SW 1271 (cell line): Measurements from ENCODE around the gene GZMB.
"Not testable (repeated sequence)": the region's sequence is repeated elsewhere in the genome, so short reads cannot be mapped to it uniquely, and the experiment has no call there.

Experiments
- DNase-seq, 2 experiments: peaks; one replicate each; lab custom pipeline; 2025; lab: John Stamatoyannopoulos, UW

GZMB gene

DNA sequence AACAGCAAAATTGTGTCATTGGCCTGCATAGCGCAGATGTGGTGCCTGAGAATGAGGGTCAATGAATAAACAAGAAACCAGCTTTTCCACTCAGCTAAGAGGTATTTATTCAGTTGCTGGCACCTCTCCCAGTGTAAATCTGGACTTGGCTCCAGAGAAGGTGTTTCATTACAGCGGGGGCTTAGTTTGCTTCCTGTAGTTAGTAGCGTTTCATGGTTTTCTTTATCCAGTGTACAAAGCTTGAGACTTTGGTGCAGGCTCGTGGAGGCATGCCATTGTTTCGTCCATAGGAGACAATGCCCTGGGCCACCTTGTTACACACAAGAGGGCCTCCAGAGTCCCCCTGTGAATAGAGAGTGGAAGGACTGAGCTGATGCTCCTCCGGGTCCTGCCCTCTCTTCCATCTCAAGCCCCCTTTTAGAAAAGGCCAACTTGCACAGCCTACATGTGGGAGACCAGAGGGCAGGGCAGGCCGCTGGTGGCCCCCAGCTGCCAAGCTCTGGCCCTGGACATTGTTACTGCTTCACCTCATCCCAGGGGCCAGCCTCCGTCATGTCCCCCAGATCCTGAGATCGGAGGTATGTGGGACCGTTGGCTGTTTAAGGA is 3.0 kb downstream of the GZMB start:
- no peak for DNase-seq

DNA sequence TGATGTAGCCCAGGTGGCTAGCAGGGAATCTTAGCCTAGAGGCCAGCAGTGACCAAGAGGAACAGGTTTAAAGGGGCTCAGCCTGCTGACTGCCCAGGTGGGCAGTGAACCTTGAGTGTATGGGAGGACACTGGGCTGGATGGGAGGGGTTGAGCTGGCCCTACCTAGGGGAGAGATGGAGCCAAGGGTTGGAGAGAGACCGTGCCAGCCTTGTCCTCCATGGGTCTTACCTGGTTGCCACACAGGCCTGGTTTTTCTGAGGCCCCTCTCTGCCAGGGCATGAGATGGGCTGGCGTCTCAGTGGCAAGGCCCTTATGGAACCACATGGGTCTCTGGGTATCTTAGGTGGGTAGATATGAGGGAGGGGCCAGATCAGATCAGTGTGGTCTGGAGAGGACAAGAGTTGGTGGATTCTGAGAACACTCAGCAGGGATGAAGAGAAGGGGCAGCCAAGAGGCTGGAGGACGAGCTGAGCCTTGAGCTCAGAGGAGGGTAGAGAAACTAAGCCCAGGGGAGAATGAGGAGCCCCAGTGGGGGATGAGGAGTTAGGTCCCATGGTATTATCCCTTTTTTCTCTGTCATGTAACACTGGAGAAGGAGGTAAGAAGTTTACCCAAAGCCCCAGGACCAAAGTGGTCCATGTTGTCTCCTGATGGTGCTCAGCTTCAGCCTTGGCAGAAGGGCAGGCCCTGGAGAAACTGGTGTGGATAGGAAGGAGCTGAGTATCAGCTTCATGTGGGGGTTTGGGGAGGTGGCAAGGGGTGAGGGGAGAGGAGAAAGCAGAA is 3.7 kb downstream of the GZMB start:
- no peak for DNase-seq

DNA sequence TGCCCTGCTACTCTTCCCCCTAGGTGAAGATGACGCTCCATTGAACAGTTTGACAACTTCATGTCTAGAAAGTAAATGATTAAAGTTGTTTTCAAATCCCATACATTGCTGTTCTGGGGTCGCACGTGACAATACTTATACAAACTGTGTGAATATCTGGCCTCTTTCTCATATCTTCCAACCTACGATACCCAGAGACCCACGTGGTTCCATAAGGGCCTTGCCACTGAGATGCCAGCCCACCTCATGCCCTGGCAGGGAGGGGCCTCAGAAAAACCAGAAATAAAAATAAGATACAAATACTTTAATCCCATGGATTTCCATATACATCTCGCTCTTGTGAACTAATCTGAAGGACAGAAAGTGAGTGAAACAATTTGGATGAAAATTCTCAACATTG is 4.5 kb downstream of the GZMB start:
- no peak for DNase-seq

DNA sequence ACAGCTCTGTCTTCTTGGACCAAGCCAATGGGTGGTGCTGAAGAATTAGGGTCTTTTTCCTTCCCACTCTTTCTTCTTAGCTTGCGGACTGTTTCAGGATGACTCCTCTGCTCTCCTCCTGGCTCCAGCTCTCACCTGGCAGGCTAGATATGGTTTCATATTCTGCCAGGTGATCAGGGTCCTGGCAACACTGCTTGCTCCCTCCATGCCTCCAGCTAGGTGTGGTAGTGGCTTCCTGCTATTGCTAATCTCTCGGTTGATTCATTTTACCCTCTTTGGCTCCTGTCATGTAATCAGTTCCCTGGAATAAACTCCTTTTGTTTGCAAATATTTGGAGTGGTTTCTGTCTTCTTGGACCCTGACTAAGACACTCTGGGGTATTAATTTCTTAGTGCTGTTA is 20.2 kb downstream of the GZMB start:
- no peak for DNase-seq

DNA sequence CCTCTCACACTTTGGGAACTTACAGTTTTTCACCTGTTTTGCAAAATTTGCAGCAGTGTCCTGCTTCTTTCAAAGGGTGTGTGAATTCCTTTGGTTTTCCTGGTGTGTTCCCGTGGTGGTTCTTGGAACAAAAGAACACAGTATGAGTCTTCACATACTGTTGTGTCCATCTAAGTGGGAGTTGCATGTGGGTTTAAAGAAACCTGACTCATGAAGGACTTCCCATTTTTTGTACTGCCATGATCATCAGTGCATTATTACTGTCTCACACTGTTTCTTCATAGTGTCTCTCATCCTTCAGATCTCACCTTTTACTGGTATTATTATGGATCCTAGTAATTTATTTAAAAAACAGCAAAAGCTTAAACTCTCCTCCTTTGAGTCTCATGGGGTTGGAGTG is 20.7 kb downstream of the GZMB start:
- no peak for DNase-seq

DNA sequence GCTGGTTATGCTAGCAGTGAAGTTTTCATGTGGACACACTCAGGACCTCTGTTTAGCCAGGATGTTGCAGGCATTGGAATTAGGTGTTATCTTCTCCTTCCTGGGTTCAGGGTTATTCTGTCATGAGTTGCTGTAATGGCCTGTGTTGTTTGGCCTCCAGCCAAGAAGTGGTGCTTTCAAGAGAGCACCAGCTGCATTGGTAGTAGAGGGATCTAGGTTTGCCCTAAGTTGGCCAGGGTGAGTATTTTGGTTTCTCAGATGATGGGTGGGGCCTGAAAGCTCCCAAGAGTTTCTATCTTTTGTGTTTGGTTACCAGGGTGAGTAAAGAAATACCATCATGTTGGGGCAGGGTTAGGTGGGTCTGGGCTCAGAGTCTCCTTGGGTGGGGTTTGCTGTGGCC is 21.8 kb downstream of the GZMB start:
- DNase-seq = no peak

DNA sequence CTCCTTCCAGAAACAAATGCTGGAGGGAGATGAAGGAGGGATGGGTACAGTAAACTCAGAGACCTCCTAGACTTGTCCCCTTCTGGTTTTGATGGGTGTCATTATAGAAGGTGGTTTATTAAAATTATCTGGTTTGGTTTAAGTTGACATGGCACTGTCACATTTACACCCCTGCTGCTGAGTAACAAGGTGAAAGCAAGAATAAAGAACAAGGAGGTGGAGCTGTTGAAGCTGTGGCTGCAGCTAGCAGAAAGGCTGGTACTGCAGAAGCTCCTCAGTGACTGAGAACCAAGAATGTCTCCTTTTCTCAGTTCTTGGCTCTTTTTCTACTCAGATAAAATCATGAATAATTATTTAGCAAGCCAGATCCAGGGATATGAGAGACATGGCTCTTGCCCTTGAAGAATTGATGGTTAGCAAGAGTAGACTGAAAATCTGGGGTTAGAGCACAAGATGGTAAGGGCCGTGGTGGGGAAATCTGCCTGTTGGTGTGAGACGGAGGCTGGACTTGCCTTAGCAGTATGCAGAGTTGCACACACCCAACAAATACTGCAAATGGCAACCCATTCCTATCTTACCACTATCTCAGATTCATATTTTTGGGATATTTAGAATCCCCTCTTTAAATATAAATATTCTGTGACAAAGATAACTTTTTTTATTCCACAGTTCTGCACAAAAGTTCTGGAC is 24.2 kb downstream of the GZMB start, which contains the start of gene GZMH:
Gene GZMH (minus strand): TSS at position 31 of the 690 bp plus-strand sequence. CDS start 72 bp downstream, outside the sequence.
- no peak for DNase-seq

DNA sequence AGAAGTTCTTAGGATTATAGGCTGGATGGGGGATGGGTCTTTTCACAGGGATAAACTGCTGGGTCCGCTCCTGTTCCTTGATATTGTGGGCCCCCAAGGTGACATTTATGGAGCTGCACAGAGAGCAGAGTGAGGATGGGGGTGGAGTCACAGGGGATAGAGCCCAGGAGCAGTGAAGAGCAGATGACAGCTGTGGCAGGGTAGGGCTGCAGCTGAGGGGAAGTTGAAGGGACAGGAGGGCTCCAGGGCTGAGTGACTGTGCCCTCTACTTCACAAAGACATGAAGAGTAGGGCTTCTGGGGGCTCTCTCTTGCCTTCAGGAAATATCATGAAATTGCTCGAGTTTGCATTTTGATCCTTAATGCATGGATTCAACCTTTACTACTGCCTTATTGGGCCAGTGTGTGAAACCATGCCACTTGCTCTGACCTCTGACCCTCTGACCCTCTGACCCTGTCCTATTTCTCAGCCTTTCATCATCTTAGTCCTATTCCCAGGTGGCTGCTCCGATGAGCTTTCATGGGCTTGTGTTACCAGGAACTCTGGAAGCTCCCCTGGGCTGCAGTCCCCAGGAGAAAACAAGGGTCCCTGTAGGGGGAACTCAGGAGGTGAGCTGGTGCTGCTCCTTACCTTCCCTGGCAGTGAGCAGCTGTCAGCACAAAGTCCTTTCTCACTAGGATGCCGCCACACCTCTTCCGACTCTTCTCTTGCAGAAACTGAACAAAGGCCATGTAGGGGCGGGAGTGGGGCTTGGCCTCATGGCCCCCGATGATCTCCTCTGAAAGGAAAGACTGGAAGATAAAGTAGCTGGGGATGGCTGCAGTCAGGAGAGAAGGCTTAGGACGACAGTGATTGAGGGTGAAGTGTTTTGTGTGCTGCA is 26.1 kb downstream of the GZMB start:
- DNase-seq = no peak

DNA sequence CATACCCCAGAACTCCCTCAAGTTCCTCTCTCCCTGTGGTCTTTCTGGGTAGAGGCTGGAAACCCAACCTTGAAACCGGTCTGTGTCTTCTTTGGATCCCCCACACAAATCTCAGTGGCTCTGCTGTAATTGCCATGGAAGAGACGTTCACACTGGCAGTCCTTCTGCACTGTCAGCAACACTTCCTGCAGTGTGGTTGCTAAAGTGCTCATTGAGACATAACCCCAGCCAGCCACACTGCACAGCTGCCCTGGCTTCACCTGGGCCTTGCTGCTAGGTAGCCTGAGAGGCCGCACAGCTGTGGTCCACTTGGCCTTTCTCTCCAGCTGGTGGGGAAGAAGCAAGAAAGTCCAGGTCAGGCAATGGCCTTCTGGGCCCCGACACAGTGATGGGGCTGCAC is 26.9 kb downstream of the GZMB start:
- no peak for DNase-seq

DNA sequence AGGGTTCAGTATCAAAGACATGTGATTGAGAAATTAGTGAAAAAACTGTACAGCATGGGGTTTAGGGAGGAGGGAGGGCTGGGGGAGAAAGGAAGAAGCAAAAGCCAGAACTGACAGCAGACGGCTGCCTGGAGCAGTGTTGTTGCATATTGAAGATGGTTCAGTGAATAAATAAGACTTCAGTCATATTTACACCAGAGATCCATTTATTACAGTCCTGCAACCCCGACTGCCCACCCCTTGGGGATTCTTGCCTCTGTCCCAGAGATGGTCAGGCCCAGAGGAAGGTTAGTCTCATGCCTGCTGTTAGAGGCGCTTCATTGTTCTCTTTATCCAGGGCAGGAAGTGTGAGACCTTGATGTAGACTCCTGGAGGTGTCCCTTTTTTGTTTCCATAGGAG is 27.7 kb downstream of the GZMB start:
- DNase-seq = no peak

DNA sequence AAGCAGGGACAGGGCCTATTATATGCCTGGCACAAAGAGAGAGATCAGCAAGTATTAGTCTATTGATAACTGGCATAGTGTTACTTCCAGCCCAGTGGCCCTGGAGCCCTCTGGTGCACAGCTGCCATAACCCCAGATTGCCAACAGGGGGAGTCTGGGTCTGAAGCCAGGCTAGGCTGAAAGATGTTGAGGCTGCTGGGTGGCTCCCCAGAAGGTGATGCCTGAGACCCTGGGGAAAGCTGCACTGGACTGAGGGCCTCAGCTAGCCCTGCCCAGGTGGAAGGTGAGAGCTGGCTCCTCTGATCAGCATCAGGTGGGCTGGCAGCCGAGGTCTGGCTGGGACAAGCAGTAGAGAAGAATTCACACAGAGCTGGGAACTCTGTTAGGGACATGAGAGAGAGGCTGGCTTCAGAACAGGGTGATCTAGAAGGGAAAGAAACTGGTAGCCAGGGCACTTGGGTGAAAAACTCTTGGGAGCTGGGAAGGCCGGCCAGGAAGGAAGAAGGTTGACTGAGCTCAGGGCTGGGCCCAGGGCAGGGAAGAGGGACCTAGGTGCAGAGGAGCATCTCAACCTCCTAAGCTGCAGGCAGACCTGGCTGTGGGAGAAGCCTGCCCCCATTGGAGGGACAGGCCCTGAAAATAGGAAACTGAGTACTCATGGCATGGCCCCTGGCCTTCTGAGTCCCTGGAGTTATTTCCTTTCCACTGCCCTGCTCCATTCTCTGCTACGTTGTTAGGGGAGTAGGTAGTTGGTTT is 28.4 kb downstream of the GZMB start:
- peak in 1 of 2 experiments; percentile 12 for DNase-seq

DNA sequence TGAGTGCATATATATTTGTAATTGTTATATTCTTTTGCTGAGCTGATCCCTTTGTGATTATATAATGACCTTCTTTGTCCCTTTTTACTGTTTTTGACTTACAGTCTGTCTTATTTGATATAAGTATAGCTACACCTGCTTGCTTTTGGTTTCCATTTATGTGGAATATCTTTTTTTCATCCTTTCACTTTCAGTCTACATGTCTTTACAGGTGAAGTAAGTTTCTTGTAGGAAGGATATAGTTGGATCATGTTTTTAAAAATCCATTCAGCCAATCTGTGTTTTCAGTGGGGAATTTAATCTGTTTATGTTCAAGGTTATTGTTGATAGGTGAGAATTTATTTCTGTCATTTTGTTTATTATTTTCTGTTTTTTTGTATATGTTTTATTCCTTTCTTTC is 36.6 kb downstream of the GZMB start:
- no peak for DNase-seq

DNA sequence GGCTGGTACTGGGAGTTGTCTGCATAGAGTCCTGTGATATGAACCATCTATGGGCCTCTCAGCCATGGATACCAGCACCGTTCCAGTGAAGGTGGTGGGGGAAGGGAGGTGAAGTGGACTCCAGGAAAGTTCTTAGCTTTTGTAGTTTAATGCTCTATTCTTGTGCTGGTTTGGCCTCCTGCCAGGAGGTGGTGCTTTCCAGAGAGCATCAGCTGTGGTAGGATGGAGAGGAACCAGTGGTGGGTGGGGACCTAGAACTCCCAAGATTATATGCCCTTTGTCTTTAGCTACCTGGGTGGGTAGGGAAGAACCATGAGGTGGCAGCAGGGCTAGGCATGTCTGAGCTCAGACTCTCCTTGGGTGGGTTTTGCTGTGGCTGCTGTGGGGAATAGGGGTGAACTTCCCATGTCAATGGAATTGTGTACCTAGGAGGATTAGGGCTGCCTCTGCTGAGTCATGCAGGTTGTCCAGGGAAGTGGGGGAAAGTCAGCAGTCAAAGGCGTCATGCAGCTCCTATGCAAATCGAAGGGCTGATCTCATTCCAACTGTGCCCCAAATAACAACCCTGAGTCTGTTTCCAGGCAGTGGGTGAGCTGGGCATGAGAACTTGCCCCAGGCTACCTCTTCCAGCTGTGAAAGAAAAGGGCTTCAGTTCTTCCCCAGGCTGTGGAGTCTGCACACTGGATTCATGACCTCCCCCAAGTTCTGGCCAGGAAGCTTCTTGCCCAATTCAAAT is 38.7 kb downstream of the GZMB start:
- no peak for DNase-seq

DNA sequence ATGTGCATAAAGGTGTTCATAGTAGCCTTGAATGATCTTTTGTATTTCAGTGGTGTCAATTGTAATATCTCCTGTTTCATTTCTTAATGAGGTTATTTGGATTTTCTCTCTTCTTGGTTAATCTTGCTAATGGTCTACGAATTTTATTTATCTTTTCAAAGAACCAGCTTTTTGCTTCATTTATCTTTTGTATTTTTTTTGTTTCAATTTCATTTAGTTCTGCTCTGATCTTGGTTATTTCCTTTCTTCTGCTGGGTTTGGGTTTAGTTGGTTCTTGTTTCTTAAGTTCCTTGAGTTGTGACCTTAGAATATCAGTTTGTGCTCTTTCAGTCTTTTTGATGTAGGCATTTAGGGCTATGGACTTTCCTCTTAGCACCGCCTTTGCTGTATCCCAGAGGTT is 43.0 kb downstream of the GZMB start:
- not testable (repeated sequence) for DNase-seq

DNA sequence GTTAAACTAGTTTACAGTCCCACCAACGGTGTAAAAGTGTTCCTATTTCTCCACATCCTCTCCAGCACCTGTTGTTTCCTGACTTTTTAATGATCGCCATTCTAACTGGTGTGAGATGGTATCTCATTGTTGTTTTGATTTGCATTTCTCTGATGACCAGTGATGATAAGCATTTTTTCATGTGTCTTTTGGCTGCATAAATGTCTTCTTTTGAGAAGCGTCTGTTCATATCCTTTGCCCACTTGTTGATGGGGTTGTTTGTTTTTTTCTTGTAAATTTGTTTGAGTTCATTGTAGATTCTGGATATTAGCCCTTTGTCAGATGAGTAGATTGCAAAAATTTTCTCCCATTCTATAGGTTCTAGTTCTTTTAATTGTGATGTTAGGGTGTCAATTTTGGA is 49.6 kb downstream of the GZMB start:
- DNase-seq = not testable (repeated sequence)
